Bone marrow (tissue), 2 donors: ENCODE measurements around the gene SESN2.

Experiments
- DNase-seq, 2 donors: peaks; one replicate each; lab custom pipeline; 2025; lab: John Stamatoyannopoulos, UW

Gene SESN2, protein sequence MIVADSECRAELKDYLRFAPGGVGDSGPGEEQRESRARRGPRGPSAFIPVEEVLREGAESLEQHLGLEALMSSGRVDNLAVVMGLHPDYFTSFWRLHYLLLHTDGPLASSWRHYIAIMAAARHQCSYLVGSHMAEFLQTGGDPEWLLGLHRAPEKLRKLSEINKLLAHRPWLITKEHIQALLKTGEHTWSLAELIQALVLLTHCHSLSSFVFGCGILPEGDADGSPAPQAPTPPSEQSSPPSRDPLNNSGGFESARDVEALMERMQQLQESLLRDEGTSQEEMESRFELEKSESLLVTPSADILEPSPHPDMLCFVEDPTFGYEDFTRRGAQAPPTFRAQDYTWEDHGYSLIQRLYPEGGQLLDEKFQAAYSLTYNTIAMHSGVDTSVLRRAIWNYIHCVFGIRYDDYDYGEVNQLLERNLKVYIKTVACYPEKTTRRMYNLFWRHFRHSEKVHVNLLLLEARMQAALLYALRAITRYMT

DNA sequence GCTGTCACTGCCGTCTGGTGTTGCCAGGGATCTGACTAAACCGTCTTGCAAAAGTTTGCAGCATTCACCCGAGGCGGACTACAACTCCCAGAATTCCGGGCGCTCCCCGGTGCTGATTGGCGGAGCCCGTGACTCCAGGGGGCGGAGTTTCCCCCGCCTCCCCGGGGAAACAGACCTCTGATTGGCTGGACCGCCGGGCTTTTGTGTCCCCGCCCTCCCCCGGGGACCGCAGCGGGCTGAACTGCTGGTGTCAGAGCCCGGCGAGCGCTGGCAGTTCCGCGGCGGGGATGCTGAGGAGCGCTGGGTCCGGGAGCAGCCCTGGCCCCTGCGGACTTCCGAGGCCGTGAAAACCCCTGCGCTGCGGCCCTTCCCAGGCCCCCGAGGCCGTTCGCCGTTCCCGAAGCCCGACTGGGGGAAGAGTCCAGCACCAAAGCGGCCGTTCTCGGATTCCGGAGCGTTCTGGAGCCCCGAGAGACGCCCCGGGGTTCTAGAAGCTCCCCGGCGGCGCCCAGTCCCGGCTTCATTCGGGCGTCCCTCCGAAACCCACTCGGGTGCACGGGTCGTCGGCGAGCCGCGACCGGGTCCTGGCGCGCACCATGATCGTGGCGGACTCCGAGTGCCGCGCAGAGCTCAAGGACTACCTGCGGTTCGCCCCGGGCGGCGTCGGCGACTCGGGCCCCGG, at the start of gene SESN2:
TSS of gene SESN2 (plus strand) at position 267 of the 682 bp plus-strand sequence. CDS start at position 597, 330 bp downstream.
- peak; percentile 90 to 97 for DNase-seq

DNA sequence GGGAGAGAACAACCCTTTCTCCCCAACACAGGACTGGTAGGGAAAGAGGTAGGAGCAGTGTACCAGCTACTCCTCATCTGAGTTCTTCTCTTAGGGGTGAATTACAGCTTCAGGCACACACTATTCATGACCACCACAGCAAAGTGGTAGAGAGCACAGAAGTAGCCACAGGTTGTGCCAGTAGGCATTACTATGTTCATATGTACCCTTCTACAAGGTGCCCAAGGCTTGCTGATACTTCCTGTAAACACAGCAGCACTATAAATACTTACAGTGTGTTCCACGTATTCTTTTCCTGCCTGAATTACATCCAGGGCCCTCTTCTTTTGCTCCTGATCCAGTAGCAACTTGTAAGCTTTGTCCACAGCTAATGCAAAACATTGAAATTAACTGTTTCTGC, 49.6 kb upstream of the SESN2 start:
- no peak for DNase-seq

DNA sequence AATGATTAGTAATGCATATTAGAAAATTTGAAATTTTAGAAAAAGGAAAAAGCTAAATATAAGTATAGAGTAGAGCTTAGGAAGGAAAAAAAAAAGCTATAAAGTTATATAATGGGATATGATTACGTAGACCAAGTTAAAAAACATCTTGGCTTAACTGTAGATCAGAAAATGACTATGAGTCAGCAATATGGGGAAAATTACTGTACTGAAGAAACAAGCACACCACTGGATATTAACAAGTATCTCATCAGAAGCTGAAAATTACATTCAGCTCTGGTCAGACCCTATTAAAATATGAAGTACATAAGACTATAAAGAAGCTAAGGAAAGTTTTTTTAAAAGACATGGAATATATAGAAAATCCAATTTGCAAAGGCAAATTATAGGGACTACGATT, 46.0 kb upstream of the SESN2 start:
- DNase-seq: no peak

DNA sequence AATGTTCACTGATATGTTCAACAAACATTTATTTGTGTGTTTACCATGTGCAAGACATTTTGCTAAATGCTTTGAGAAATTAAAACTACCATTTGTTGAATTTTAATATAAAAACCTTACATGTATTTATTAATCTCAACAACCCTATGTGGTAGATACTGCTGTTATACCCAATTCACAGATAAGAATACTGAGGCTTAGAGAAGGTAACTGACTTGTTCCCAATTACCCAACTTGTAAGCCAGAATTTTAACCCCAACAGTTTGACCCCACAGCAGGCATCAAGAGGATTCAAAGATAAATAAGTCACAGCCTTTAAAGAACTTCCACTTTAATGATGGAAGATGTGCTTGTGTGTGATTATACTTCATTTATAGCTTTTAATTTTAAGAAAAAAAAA, 30.2 kb upstream of the SESN2 start:
- no peak for DNase-seq

GRCh38 chr1:28229996-28230395, 29.3 kb upstream of the SESN2 start:
- DNase-seq: no peak

GRCh38 chr1:28232558-28233263, 26.6 kb upstream of the SESN2 start, which contains the start of gene DNAJC8:
Gene DNAJC8, minus strand, starts transcription at chr1:28233029. Its CDS starts 31 bp downstream, at chr1:28232998.
- peak; percentile 63 to 85 for DNase-seq

DNA sequence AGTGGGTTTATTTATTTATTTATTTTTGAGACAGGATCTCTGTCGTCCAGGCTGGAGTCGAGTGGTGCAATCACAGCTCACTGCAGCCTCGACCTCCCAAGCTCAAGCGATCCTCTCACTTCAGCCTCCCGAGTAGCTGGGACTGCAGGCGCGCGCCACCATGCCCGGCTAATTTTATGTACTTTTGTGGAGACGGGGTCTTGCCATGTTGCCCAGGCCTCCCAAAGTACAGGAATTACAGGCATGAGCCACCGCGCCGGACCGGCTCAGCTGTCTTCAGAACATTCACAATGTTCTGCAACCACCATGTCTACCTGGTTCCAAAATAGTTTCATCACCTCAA, 26.1 kb upstream of the SESN2 start:
- no peak for DNase-seq

- peak; percentile 61 to 99 for DNase-seq
Measured at GRCh38 chr1:28235755-28236655, 23.3 kb upstream of the SESN2 start, which contains the start of gene ATP5IF1. Gene ATP5IF1, plus strand, starts transcription at chr1:28236124. Its CDS starts 60 bp downstream, at chr1:28236184.

DNA sequence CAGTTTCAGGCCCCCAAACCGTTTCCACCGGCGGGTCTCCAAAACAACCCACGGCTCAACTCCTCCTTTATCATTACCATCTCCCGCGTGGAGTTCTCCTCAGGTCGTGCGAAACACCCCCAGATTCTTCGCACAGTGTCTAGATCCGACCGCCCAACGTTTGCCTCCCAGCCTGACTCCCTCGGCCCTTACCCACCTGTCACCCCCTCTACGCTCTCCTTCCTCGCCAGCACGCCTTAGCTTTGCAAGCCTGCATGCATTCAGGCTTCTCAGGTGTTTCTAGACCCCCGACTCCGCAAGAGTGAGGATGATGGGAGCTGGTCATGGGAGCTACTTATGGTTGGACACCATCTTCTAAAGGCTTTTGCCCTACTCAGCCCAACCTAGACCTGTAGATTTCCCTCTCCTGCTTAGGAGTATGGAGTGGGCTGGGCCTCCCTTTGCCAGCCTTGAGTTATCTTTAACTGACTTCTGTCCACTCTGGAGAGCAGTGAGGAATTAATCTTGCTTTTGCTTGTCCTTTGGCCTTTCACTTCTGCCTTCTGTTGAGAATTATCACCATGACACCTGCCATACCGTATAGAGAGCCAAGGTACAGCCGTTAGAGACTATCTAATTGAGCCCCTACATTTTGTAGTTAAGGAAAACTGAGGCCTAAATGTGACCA, 22.5 kb upstream of the SESN2 start:
- DNase-seq: no peak

GRCh38 chr1:28239004-28239403, 20.3 kb upstream of the SESN2 start:
- DNase-seq: no peak

DNA sequence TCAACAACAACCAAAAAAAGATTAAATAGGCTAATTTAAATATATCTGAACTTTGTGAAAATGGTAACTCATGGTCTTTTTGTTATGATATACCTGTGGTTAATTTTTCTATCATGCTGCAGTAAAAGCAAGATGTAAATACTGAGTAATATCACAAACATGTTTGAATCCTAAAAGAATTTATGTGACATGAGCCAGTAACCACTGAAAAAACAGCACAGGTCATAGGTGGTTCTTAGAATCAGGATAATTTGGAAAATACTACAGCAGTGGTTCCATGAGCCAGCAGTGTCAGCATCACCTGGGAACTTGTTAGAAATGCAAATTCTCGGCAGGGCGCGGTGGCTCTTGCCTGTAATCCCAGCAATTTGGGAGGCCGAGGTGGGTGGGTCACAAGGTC, 19.3 kb upstream of the SESN2 start:
- DNase-seq: no peak

GRCh38 chr1:28241638-28242241, 17.6 kb upstream of the SESN2 start:
- no peak for DNase-seq

- no peak for DNase-seq
Measured at GRCh38 chr1:28243685-28244311, 15.5 kb upstream of the SESN2 start.

DNA sequence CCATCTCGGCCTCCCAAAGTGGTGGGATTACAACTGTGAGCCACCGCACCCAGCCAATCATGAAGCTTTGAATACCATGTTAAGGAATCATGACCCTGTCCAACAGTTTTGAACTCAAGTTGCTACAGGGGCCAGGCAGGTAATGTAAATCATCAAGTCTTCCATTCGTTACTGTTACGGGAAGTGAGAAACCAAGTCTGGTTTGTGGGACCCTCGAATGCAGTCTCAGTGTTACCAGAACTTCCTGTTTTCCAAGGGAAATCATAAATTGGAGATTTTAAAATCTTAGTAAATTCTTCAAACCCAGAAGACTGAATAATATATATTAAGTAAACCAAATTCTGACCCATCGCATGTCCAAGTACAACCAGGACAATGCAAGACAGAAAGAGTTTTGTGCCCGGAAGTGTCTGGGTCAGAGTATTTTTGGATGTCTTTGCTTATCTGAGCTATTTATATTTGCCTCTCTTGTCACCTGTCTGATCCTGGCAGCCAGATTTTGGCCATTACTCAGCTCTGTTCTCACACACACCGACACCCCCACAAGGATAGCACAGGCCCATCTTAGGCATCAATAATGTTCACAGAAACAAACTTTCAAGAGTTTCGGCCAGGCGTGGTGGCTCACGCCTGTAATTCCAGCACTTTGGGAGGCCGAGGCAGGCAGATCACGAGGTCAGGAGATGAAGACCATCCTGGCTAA, 14.6 kb upstream of the SESN2 start:
- no peak for DNase-seq

DNA sequence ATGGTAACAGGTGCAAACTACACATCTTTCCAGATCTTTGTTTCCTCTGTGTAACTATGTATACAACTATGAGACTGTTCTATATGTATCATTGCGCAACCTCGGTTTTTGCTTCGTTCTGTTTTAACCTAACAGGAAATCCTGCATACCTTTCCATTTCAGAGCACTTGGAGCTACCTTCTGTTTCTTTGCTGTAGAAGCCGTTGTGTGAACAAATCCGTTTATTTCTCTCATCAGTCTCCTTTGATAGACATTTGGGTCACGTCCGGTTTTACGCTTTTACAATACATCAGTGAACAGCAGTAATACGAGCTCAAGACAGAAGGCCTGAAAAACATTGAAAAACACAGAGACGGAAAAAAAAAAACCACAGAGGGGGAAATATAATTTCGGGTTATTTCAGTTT, 12.9 kb upstream of the SESN2 start:
- DNase-seq: peak in 1 of 2 donors; percentile 24

DNA sequence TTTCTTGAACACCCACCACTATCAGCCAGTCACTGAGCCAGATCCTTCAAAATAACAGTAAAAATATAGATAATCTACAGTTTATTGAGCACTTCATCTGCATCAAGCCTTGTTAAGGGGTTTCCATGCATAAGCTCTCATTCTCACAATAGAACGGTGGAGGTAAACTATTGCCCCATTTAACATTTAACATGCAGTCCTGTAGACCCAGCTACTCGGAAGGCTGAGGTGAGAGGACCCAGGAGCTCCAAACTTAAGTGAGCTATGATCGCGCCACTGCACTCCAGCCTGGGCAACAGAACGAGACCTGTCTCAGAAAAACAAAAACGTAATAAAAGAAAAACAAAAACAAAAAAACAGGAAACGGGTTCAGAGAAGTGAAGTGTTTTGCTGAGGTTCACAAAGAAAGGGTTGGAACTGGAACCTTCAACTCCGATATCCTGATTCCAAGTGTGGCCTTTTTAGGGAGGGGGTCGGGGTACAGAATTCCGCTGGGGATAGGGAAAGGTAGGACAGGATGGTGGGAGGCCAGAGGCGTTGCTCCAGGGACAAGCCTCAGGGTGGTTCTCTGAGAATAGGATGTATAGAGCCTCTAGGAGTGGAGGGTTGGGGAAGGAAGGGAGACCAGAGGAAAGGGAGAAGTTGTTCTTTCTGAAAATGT, 11.6 kb upstream of the SESN2 start:
- DNase-seq: no peak

- peak; percentile 33 to 74 for DNase-seq
Measured at GRCh38 chr1:28248273-28249012, 10.9 kb upstream of the SESN2 start.
